GM19351 (cell line): Measurements from ENCODE around the gene WWC2.
"Not testable (repeated sequence)": the region's sequence is repeated elsewhere in the genome, so short reads cannot be mapped to it uniquely, and the experiment has no call there.

Experiments used
- ATAC-seq: cut with Tn5 transposase; IDR thresholded peaks from one replicate; pipeline ENCODE4 v1.9.1; 2021; ENCODE audit warnings: mild to moderate bottlenecking, moderate library complexity; ENCODE audit not compliant: unreplicated experiment

WWC2 gene

GRCh38 chr4:183141997-183142396 is 42.9 kb downstream of the WWC2 start:
- no peak for ATAC-seq

- ATAC-seq: no peak
Measured at GRCh38 chr4:183142571-183143550, 43.8 kb downstream of the WWC2 start.

GRCh38 chr4:183144787-183145186 is 45.7 kb downstream of the WWC2 start:
- no peak for ATAC-seq

- ATAC-seq: no peak
Measured at GRCh38 chr4:183145773-183146172, 46.7 kb downstream of the WWC2 start.

- ATAC-seq: no peak
Measured at GRCh38 chr4:183146478-183146877, 47.4 kb downstream of the WWC2 start.

- no peak for ATAC-seq
Measured at GRCh38 chr4:183147196-183147595, 48.1 kb downstream of the WWC2 start.

- no peak for ATAC-seq
Measured at GRCh38 chr4:183147983-183148382, 48.9 kb downstream of the WWC2 start.

- ATAC-seq: no peak
Measured at GRCh38 chr4:183149616-183150539, 50.8 kb downstream of the WWC2 start.

- ATAC-seq: not testable (repeated sequence)
Measured at GRCh38 chr4:183150664-183151063, 51.6 kb downstream of the WWC2 start.

- ATAC-seq: not testable (repeated sequence)
Measured at GRCh38 chr4:183152232-183152631, 53.2 kb downstream of the WWC2 start.

GRCh38 chr4:183153190-183153916 is 54.3 kb downstream of the WWC2 start:
- no peak for ATAC-seq

- no peak for ATAC-seq
Measured at GRCh38 chr4:183154701-183155391, 55.8 kb downstream of the WWC2 start.

- ATAC-seq: no peak
Measured at GRCh38 chr4:183155450-183156184, 56.6 kb downstream of the WWC2 start.

GRCh38 chr4:183157215-183157614 is 58.2 kb downstream of the WWC2 start:
- ATAC-seq: no peak

- no peak for ATAC-seq
Measured at GRCh38 chr4:183158062-183158461, 59.0 kb downstream of the WWC2 start.

- no peak for ATAC-seq
Measured at GRCh38 chr4:183161630-183162029, 62.6 kb downstream of the WWC2 start.

- ATAC-seq: no peak
Measured at GRCh38 chr4:183163135-183163534, 64.1 kb downstream of the WWC2 start.

- ATAC-seq: no peak
Measured at GRCh38 chr4:183164963-183165362, 65.9 kb downstream of the WWC2 start.

- no peak for ATAC-seq
Measured at GRCh38 chr4:183165376-183165775, 66.3 kb downstream of the WWC2 start.

- no peak for ATAC-seq
Measured at GRCh38 chr4:183170894-183171293, 71.8 kb downstream of the WWC2 start.
